ENCODE data around the gene S100A3.
A peak's percentile ranks its signal among the peaks of the same experiment; 100 is the strongest.
"Not testable (repeated sequence)": the region's sequence is repeated elsewhere in the genome, so short reads cannot be mapped to it uniquely, and the experiment has no call there.

S100A3 gene

GRCh38 chr1:153569465-153569864, 20.4 kb upstream of the S100A3 start:
- no peak for DNase-seq

DNA sequence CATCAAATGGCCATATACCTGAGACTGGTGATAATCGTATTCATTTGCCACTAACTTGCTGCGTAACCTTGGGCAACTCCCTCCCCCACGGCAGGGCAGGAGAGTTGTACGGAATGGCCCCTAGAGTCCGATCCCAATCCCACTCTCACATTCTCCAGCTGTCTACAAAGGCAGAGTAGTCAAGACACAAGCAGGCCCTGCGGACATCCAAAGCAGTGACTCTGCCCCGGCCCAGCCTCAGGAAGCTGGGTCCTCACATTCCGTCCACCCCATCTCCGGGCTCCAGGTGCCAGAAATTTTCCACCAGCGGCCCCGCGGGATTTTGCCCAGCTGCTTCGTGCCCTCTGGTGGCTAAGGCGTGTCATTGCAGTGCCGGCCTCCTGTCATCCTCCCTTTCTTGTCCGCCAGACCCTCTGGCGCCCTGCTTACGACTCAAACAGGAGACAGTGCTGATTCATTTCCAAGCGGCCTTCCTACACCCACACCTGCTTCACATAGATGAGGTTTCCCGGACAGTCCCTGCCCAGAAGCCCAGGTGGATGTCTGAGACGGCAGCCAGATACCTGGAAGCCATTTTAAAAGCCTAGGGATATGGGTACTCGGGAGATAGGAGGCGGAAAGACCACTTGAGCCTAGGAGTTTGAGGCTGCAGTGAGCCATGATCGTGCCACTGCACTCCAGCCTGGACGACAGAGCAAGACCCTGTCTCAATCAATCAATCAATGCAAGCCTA, 19.5 kb upstream of the S100A3 start:
- DNase-seq, result peak; percentile 90

DNA sequence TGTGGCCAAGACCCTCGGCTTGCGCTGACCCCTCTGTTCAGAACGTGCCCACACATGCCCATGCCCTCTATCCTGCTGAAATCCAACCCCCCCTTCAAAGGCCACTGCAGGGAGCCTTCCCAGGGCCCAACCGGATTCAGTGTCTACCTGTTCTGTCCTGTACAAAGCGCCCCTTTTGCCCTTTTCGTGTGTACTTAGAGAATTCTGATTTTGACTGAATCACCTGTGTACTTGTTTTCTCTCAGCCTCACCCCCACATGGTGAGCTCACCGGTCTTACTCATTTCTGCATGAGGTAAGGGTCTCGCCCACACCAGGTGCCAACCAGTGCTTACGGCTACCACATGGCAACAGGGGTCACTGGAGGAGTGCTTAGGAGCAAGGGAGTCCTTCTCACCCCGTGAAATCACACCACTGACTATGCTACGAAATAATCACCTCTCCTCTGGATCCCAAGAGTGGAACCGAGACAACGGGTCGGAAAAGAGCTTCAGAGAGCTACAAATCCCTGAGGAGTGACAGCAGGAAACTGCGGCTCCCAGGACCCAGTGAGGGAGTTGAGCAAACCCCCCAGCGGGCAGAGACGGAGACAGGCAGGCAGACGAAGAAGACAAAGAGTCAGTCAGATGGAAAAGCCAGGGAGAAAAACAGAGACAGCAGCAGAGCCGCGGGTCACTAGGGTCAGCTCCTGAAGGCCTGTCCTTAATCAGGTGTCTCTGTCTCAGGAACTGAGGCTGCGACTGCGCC, 18.7 kb upstream of the S100A3 start:
- no peak for DNase-seq

- DNase-seq, result peak; percentile 72
Observed at GRCh38 chr1:153566414-153567371, 17.6 kb upstream of the S100A3 start.

DNA sequence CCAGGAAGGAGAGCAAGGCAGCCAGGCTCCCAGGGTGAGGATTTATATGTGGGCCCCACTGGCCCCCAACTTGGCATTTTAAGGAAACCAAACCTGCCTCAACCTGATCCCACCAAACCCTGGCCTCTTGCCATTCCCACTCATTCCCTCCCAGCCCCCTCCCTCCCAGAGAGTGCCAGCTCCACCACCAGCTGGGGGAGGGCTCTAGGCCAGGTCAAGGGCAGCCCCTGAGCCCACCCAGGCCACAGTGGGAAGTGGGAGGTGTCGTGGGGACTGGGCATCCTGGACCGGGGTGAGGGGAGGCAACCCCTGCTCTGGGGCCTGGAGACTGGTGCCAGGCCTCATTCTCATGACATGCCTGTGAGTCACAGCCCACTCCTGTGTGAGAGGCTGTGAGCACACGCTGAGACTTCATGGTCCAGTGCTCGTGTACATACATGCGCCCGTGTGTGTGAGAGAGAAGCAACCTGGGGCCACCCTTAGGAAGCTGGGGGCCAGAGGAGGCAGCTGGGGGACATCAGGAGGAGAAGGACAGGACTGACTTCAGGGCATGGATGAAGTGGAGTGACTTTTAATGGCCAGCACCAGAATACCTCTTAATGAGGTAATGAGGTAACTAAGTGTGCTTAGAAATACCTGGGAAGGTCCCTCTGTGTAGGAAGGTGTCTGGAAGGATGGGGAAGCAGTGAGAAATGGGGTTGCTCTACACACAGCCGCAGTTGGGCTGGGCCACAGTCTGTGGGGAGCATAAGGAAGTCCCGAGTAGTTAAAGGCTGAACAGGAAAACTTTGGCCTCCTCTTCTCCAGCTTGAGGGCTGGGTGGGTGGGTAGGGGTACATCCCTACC, 16.7 kb upstream of the S100A3 start, which contains the start of gene S100A2:
S100A2 (minus strand) TSS at position 316 of the 846 bp plus-strand sequence. CDS start 1,967 bp downstream, outside the sequence.
- DNase-seq, result peak; percentile 66

GRCh38 chr1:153563991-153564390, 14.9 kb upstream of the S100A3 start:
- DNase-seq, result peak; percentile 43

GRCh38 chr1:153563483-153563901, 14.4 kb upstream of the S100A3 start:
- peak; percentile 68 for DNase-seq

GRCh38 chr1:153562021-153562420, 13.0 kb upstream of the S100A3 start:
- not testable (repeated sequence) for DNase-seq

DNA sequence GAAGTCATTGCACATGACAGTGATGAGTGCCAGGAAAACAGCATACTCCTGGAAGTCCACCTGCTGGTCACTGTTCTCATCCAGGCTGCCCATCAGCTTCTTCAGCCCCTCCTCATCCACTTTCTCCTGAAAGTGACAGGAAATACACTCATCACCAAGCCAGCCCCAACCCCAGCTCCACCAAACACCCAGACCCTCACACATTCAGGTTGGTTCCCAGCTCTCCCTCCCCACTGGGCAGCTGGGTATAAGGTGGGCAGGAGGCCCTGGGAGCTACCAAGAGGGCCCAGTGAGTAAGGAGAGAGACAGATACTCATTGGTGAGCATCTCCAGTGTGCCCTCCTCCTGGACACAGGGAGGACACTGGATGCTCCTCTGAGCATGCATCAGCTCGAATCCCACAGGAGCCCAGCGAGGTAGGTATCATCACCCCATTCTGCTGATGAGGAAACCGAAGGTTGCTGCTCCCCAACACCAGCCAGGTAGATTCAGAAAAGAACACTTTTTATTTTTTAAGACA, 12.5 kb upstream of the S100A3 start:
- no peak for DNase-seq

DNA sequence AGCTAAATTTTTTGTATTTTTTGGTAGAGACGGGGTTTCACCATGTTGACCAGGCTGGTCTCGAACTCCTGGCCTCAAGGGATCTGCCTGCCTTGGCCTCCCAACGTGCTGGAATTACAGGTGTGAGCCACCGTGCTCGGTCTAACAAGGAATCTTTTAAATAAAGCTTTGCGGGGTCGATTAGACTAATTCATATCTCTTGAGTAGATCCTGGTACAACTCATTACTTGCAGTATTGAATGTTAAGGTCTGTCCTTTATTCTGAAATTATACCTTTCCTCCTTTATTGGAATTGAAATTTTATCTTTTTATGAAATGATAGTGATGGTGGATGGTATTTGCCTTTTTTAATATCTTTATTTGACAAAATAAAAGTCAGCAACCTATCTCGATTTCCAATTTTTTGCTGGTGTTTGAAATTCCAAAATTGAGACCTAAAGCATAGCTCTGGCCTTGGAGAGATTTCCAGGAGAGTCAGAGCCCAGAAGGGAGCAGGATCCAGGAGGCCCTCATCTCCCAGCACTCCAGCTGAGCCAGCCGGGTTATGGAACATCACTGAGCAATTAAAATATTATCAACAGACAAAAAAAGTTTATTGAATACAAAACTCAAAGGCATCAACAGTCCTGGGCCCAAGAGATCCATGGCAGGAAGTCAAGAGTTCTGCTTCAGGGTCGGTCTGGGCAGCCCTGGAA, 11.9 kb upstream of the S100A3 start:
- no peak for DNase-seq

DNA sequence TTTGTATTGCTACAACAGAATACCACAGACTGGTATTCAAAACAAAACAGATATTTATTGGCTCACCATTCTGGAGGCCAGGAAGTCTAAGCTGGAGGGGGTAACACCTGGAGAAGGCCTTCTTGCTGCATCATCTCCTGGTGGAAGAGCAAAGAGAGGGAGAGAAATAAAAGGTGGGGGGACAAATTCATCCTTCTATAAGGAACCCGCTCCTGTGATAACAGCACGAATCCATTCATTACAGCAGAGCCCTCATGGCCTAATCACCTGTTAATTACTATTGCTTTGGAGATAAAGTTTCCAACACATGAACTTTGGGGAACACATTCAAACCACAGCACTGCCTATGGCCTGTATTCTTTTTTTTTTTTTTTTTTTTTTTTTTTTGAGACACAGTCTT, 11.2 kb upstream of the S100A3 start:
- DNase-seq, result no peak

DNA sequence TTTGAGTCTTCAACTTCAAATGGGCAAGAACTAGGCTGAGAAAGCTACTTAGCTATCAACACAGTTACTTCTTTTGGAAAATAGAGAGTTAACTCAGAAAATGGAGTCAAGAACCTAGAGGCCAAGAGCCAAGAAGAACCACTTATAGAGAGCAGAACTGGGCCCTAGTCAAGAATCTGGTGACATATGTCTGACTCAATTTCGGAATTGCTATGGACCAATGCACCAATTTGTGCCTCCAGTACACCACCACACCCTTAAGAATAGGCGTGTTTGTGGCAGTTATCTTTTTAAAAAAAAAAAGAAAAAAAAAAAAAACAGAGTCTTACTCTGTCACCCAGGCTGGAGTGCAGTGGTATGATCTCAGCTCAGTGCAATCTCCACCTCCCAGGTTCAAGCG, 8.8 kb upstream of the S100A3 start:
- no peak for DNase-seq

DNA sequence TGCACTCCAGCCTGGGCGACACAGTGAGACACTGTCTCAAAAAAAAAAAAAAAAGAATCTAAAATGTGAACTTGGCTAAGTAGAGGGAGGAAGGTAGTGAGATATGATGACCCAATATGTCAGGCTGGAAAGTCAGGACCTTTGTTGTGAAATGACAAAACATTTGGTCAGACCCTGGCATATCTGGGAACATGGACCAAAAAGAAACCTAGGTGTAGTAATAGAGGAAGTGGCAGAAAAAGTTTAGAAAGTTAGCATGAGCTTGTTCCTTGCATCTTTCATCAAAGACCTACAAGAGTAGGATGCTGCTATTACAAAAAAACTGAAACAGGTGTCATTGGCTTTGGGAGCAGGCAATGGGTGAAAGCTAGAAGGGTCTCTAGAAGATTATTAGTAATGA, 7.3 kb upstream of the S100A3 start:
- no peak for DNase-seq

- no peak for DNase-seq
Observed at GRCh38 chr1:153553830-153554541, 4.9 kb upstream of the S100A3 start.

DNA sequence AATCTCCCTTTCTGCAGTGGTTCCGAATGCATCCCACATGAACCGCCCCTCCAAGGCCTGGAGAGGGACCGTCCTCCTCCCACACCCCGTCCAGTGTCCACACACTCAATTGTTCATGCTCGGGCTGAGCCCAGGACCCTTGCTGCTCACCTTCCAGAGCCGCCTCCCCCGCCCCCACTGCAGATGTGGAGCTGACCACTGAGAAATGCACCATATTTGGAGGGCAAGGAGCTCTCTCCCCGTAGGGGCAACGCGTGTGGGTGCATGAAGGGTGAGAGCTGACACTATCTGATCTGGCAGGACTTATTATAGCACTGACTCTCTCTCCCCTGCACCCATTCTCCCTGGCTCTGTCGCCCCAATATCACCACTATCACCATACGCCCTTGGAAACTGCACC, 4.0 kb upstream of the S100A3 start:
- no peak for DNase-seq

DNA sequence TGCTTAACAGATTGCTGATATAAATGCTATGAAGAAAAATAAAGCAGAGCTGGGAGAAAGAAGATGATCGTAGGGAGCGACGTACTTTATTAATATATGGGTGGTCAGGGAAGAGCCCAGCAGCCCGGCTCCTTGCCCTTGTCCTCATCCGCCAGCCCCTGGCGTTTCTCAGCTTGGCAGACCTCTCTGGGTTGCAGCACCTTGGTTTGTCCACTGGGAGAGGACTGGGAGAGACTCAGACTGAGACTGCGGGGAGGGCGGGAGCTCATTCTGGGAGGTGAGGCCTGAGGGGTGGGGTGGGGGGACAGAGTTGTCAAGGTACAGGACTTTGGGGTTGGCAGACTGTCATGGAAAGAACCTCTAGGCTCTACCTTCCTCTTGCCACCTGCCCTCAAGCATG, 3.3 kb upstream of the S100A3 start:
- no peak for DNase-seq

DNA sequence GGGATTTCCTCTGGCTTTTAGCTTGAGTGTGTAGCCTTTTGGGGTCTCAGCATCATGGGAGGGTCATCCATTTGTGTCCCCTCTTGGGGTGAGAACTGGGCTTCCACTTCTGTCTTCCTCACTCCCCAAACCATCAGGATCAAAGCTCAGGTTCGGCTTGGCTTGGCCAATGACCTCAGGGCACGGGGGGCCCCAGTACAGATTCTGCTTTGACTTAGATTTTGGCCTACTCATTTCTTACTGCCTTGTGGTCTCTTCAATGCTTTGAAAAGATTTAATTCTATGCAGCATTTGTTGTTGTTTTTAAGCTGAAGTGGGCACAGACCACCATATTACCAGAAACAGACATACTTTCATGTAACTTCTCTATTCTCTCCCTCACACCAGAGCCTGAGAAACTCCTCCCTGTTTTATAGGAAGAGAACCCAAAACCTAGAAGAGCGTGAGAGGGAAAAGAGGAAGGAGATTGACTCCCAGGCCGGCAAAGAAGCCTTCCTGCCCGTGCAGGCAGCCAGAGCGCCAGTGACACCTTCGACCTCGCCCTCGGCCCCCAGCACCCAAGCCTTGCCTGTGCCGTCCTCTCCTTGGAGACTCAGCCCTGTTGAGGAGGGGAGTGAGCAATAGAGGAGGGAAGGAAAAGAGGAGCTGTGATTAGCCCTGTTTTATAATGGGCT, 1.9 kb upstream of the S100A3 start:
- DNase-seq, result no peak

GRCh38 chr1:153550398-153550758, 1.3 kb upstream of the S100A3 start:
- DNase-seq, result no peak

DNA sequence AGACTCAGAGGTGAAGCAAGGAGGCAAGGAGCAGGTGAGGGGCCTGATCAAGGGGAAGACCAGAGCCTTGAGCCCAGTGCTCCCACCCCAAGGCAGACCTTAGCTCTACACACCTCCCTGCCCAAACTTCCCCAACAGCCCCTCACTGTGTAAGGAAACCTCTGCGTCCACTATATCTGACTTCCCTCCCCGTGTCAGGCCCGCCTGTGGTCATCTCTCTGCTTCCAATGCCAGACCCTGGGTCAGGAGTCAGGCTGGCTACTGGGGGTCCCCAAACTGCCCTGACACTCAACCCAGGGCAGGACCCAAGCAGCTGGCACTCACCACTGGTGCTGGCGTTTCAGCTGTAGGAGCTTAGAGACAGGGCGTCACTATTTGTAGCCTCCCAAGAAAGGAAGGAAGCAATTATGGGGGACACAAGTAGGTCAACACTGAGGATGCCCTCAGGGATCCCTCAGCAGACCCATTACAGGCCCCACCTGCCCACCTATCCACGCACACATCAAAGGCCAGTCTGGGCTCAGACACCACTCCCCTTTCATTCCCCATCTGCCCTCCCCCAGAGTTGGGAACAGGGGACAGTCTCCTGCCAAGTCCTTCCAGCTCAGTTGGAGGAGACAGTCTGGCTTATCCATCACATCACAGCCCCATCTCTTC, 811 bp upstream of the S100A3 start:
- no peak for DNase-seq
